ENCODE data around the gene KRTAP10-3.

The KRTAP10-3 gene

DNA sequence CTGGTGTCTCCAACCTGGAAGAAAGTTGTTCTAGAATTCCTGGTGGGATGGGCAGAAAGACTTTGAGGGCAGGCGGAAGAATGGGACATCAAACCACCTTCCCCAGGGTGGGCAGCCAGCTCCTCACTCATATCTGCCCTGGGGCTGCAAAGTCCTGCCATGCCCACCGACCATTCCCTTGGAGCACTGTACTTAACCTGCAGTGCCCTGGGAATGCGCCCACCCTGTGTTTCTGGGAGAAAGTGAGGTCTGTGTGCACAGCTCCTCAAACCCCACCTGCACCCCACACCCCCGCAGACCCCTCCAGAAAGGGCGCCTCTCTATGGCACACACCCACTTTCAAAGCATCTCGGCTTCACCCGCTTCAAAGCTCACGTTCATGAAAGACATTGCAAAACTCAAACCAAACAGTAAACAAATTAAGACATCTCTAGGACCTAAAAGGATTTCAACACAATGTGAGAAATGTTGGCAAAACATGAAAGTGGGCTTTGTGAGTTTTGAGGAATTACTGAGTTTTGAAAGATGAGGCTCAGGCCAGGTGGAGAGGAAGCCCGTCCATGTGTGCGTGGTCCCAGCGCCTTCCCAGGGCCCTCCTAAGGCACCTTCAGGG lies 43.7 kb downstream of the KRTAP10-3 start:
- no peak for DNase-seq

- DNase-seq, result no peak
Measured at GRCh38 chr21:44514218-44514520, 44.4 kb downstream of the KRTAP10-3 start.

GRCh38 chr21:44513389-44514217 lies 45.0 kb downstream of the KRTAP10-3 start:
- peak; percentile 29 for DNase-seq

- DNase-seq, result no peak
Measured at GRCh38 chr21:44512496-44513388, 45.9 kb downstream of the KRTAP10-3 start.

DNA sequence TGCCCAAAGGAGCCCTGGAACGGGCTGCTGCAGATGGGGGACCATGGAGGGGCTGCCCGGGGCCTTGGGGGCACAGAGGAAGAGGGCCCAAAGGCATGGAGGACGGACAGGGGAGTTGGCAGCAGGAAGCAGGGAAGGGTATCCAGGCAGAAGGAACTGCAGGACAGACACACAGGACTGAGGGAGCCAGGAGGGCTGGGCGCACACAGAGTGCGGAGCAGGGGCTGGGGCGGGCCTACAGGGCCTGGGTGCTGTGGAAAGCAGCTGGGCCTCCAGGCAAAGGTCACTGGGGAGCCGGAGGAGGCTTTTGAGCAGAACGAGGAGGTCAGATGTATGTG lies 46.7 kb downstream of the KRTAP10-3 start:
- no peak for DNase-seq

- DNase-seq, result no peak
Measured at GRCh38 chr21:44511219-44511937, 47.2 kb downstream of the KRTAP10-3 start.

- DNase-seq, result peak; percentile 41
Measured at GRCh38 chr21:44510508-44511218, 47.9 kb downstream of the KRTAP10-3 start.

DNA sequence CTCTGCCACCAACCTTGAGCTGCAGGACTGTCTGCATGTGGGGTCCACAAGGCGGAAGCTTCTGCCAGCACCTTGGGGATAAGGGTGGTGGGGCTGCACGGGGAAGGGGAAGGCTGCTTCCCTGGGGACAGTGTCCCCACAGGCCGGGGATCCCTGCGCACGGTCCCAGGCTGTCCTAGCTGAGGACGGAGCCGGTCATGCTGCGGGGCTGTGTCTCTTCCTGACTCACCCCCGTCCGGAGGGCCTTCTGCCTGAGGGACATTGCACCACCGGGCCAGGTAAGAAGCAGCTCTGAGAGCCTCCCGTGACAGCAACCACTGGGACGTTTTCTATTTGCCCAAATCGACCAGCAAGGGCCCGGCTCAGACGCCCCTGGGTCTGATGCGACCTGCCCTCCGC lies 48.5 kb downstream of the KRTAP10-3 start:
- no peak for DNase-seq

DNA sequence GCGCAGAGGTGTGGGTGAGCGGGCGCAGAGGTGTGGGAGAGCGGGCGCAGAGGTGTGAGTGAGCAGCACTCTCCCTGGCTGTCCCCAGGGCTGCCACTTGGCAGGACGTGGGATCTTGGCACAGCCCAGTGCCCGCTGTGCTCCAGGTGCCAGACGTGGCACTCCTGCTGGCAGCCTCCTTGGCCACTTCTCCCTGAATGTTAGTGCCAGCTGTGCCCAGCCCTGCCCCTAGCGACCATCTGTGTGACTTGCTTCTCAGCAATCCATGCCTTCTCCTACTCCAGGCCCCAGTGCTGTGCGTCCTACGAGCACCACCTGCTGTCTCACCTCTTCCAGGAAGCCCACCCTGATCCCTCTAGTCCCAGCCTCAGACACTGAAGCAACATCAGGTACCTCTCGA lies 49.1 kb downstream of the KRTAP10-3 start:
- DNase-seq, result peak; percentile 84

GRCh38 chr21:44508711-44509445 lies 49.7 kb downstream of the KRTAP10-3 start:
- DNase-seq, result no peak

GRCh38 chr21:44508426-44508710 lies 50.2 kb downstream of the KRTAP10-3 start:
- DNase-seq, result no peak

Data from NCI-H1694 treated with DMSO at 0.1 percent for 48 hours (cell line).